Caco-2 (cell line): ENCODE results near the gene BFSP1. TPM values are rescaled to one million over a fixed set of nuclear protein-coding genes. Genes with fewer than 3 reads are reported as not detected.
A peak's percentile ranks its signal among the peaks of the same experiment; 100 is the strongest.

Experiments used
- BruUV-seq: library from RNA; stranded (reverse); fragments of 400-500 nt; replicated peaks from 2 replicates; lab custom pipeline; 2021; lab: Mats Ljungman, UMichigan
- CTCF ChIA-PET: fragments of 300-600 bp; sonication (Branson Sonifier 250); formaldehyde crosslinking; loops from one replicate; lab custom pipeline; 2022; ENCODE audit warnings: antibody characterized with exemption; lab: Charles Lee
- POLR2A ChIA-PET: fragments of 300-600 bp; sonication (Branson Sonifier 250); formaldehyde crosslinking; loops from one replicate; lab custom pipeline; 2022; ENCODE audit warnings: antibody characterized with exemption; lab: Charles Lee
- DNase-seq, 2 experiments: peaks; one replicate each; pipeline versions ENCODE4 v3.0.0 to v3.0.0-alpha.2; 2020 to 2022
- H3K27me3 ChIP-seq: replicated peaks from 2 replicates; pipeline ENCODE4 v1.6.0; 2011; ENCODE audit warnings: low read length; ENCODE audit not compliant: control insufficient read depth, insufficient read depth
- H3K36me3 ChIP-seq: 2 replicates; pipeline ENCODE4 v1.5.1; 2011; ENCODE audit warnings: low read length; ENCODE audit not compliant: control insufficient read depth, insufficient read depth
- H3K4me1 ChIP-seq: fragments of 250-450 bp; sonication (Bioruptor Pico); 2 replicates; pipeline ENCODE4 v1.5.1; 2020; ENCODE audit warnings: mild to moderate bottlenecking
- H3K4me3 ChIP-seq: 2 replicates; pipeline ENCODE4 v1.5.1; 2011; ENCODE audit warnings: low read depth, mild to moderate bottlenecking, control low read depth, low read length
- H3K9me3 ChIP-seq: fragments of 250-450 bp; sonication (Bioruptor Pico); 2 replicates; pipeline ENCODE4 v1.5.1; 2020; ENCODE audit warnings: mild to moderate bottlenecking, moderate library complexity
- H3K27ac Mint-ChIP-seq: one replicate; pipeline ENCODE4 v1.8.0; 2022; ENCODE audit warnings: mixed read lengths; ENCODE audit not compliant: unreplicated experiment
- H3K27me3 Mint-ChIP-seq: one replicate; pipeline ENCODE4 v1.8.0; 2022; ENCODE audit warnings: mixed read lengths; ENCODE audit not compliant: insufficient read depth, unreplicated experiment
- H3K36me3 Mint-ChIP-seq: one replicate; pipeline ENCODE4 v1.8.0; 2022; ENCODE audit warnings: mild to moderate bottlenecking, mixed read lengths; ENCODE audit not compliant: insufficient read depth, unreplicated experiment
- H3K4me1 Mint-ChIP-seq: one replicate; pipeline ENCODE4 v1.8.0; 2022; ENCODE audit warnings: low read depth, mixed read lengths; ENCODE audit not compliant: unreplicated experiment
- H3K4me3 Mint-ChIP-seq: one replicate; pipeline ENCODE4 v1.8.0; 2022; ENCODE audit warnings: mild to moderate bottlenecking, moderate library complexity, mixed read lengths; ENCODE audit not compliant: unreplicated experiment
- H3K9me3 Mint-ChIP-seq: one replicate; pipeline ENCODE4 v1.8.0; 2022; ENCODE audit warnings: mixed read lengths; ENCODE audit not compliant: unreplicated experiment
- intact Hi-C: fragments of 100-400 bp; cut with micrococcal nuclease; formaldehyde crosslinking; loops from one replicate; pipeline ENCODE4 v1.10.0; 2022; ENCODE audit not compliant: unreplicated experiment
- total RNA-seq: library from RNA; stranded (reverse); gene quantifications from 2 replicates; pipeline ENCODE4 v1.2.3, GENCODE V29; 2022
- TF ChIP-seq, protein P1 (sequence below), 2 experiments: fragments of 200-600 bp in 1 of 2; IDR thresholded peaks; 1 replicate in 1 of 2; 2 replicates in 1 of 2; pipeline versions ENCODE4 v1.5.1 to v1.8.0; 2011 to 2022; ENCODE audit warnings: antibody characterized with exemption in 1 of 2, control low read depth in 1 of 2, inconsistent platforms in 1 of 2, low read depth in 1 of 2, low read length in 1 of 2, mild to moderate bottlenecking in 1 of 2, moderate library complexity in 1 of 2; ENCODE audit not compliant: insufficient read depth in 1 of 2, severe bottlenecking in 1 of 2, unreplicated experiment in 1 of 2

BFSP1 gene
- total RNA-seq, 1 experiment from 2014 or later = 22.7 TPM

DNA sequence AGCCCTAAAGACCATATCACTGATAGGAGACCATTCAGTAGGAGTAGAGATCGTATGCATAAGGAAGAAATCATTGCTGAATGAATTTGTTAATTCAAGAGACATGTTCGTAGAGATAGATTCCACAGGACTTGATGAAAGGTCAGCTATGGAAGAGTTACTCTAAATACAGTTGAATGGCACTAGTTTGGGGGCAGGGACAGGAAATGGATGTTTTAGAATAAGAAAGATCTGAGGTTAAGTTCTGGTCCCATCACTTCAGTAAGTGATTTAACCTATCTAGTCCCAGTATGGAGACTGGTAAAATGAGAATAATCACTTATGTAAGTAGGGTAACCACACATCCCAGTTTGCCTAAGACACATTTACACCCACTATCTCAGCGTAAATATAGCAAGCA lies 2.9 kb upstream of the BFSP1 start:
- Histone ChIP-seq H3K4me1 (peaks cover 11% of the 10 kb centered on the region; the same call in 1 of the 2 replicates), H3K36me3 (no peaks in the 10 kb centered on the region), H3K9me3 (no peaks in the 10 kb centered on the region), H3K27me3 (no peaks in the 10 kb centered on the region), H3K4me3 (no peak overlapping the region)
- TF ChIP-seq, protein P1, sequence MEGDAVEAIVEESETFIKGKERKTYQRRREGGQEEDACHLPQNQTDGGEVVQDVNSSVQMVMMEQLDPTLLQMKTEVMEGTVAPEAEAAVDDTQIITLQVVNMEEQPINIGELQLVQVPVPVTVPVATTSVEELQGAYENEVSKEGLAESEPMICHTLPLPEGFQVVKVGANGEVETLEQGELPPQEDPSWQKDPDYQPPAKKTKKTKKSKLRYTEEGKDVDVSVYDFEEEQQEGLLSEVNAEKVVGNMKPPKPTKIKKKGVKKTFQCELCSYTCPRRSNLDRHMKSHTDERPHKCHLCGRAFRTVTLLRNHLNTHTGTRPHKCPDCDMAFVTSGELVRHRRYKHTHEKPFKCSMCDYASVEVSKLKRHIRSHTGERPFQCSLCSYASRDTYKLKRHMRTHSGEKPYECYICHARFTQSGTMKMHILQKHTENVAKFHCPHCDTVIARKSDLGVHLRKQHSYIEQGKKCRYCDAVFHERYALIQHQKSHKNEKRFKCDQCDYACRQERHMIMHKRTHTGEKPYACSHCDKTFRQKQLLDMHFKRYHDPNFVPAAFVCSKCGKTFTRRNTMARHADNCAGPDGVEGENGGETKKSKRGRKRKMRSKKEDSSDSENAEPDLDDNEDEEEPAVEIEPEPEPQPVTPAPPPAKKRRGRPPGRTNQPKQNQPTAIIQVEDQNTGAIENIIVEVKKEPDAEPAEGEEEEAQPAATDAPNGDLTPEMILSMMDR (IDR thresholded peaks at IDR 0.05; ENCODE audit: insufficient read depth in 1 of 2, low read depth in 1 of 2, low read length in 1 of 2, severe bottlenecking in 1 of 2, unreplicated experiment in 1 of 2) = no peak
- ChIA-PET POLR2A (no interaction called here), CTCF (no interaction called here)
- no TSS peak for BruUV-seq
- Mint-ChIP-seq H3K9me3 (no peaks in the 10 kb centered on the region), H3K27ac (no peak overlapping the region), H3K4me1 (peaks cover 15% of the 10 kb centered on the region), H3K27me3 (no peaks in the 10 kb centered on the region), H3K4me3 (no peak overlapping the region), H3K36me3 (no peaks in the 10 kb centered on the region)
- intact Hi-C loops = loop anchor here (10.0 kb wide), 2 partner anchors 89 to 401 kb away; no protein-coding TSS in a partner anchor
- DNase-seq = no peak

DNA sequence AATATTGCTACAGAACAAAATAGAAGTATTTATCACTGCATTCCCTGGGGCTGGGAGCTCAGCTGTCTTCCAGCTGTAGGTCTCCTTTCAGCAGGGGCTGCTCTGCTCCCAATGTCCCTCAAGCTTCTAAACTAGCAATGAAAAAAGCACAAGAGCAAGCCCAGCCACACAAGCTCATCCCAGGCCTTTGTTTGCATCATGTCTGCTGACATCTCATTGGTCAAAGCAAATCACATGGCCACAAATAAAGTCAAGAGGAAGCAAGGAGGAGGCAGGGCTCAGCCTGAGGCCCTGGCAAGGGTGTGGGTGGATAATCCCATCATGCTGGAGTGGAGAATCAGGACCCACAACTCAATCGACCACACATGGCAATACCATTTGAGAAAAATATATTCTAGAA lies 2.2 kb upstream of the BFSP1 start:
- Histone ChIP-seq H3K27me3 (no peaks in the 10 kb centered on the region), H3K36me3 (no peaks in the 10 kb centered on the region), H3K4me3 (no peak overlapping the region), H3K9me3 (no peaks in the 10 kb centered on the region), H3K4me1 (peaks cover 11% of the 10 kb centered on the region; the same call in 1 of the 2 replicates)
- intact Hi-C loops = loop anchor here (1.0 to 10.0 kb wide), 3 partner anchors 28 to 401 kb away; no protein-coding TSS in a partner anchor
- H3K36me3 Mint-ChIP-seq = no peaks in the 10 kb centered on the region
- no peaks in the 10 kb centered on the region for H3K27me3 Mint-ChIP-seq
- DNase-seq = peak; percentile 60 to 75
- BruUV-seq = no TSS peak
- H3K9me3 Mint-ChIP-seq = no peaks in the 10 kb centered on the region
- TF ChIP-seq, protein P1 (IDR thresholded peaks at IDR 0.05; ENCODE audit: insufficient read depth in 1 of 2, low read depth in 1 of 2, low read length in 1 of 2, severe bottlenecking in 1 of 2, unreplicated experiment in 1 of 2) = no peak
- no peak overlapping the region for H3K4me3 Mint-ChIP-seq
- no peak overlapping the region for H3K27ac Mint-ChIP-seq
- CTCF ChIA-PET = interaction anchor here (0.5 to 1.5 kb wide), 4 partner anchors 9 to 37 kb away, joined by 3 to 10 read pairs (median 5); partner anchors contain the start of gene DSTN
- POLR2A ChIA-PET = interaction anchor here (0.6 to 2.6 kb wide), 4 partner anchors 36 to 425 kb away, joined by 3 to 22 read pairs (median 5); partner anchors contain the start of gene DSTN
- H3K4me1 Mint-ChIP-seq = peaks cover 15% of the 10 kb centered on the region

DNA sequence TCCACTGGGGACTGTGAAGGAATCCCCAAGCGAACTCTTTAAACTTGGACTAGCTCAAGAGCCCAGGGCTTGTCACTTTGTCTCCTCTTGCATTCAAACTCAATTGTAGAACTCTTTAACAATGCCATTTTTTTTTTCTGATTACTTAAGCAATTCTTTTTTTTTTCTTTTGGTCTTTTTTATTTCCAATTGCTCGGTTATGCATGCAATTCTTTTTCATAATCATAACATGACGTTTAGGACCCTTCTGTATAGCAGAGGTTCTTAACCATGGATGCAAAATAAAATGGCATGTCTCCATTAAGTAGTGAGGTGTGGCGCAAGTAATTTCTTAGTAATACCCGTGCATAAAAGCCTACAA lies 466 bp upstream of the BFSP1 start:
- peak overlapping the region; percentile 88 for H3K4me3 Mint-ChIP-seq
- H3K27me3 Mint-ChIP-seq = no peaks in the 10 kb centered on the region
- peak overlapping the region; percentile 84 for H3K27ac Mint-ChIP-seq
- peaks cover 8% of the 10 kb centered on the region for H3K4me1 Mint-ChIP-seq
- ChIA-PET CTCF (interaction anchor here (0.6 to 1.4 kb wide), 3 partner anchors 26 to 56 kb away, joined by 3 to 4 read pairs (median 3); partner anchors contain the start of gene DSTN), POLR2A (interaction anchor here (0.6 to 2.6 kb wide), 4 partner anchors 38 to 100 kb away, joined by 3 to 22 read pairs (median 7); partner anchors contain the start of gene DSTN)
- TF ChIP-seq, protein P1 (IDR thresholded peaks at IDR 0.05; ENCODE audit: insufficient read depth in 1 of 2, low read depth in 1 of 2, low read length in 1 of 2, severe bottlenecking in 1 of 2, unreplicated experiment in 1 of 2) = no peak
- no peak for DNase-seq
- peaks cover 7% of the 10 kb centered on the region; the same call in 1 of the 2 replicates for H3K4me1 ChIP-seq
- intact Hi-C loops = loop anchor here (2.0 to 10.0 kb wide), 3 partner anchors 15 to 403 kb away; no protein-coding TSS in a partner anchor
- TSS peak; percentile 86 for BruUV-seq
- H3K9me3 ChIP-seq = no peaks in the 10 kb centered on the region
- no peaks in the 10 kb centered on the region for H3K36me3 Mint-ChIP-seq
- peak overlapping the region; percentile 81 for H3K4me3 ChIP-seq
- no peaks in the 10 kb centered on the region for H3K27me3 ChIP-seq
- no peaks in the 10 kb centered on the region for H3K9me3 Mint-ChIP-seq
- H3K36me3 ChIP-seq = no peaks in the 10 kb centered on the region
